Gastroesophageal sphincter (tissue), 4 donors: ENCODE results near the gene HTD2. TPM values are rescaled to one million over a fixed set of nuclear protein-coding genes. Genes with fewer than 3 reads are reported as not detected.

Source experiments
- ATAC-seq: fragments of 150-250 bp; one replicate; pipeline ENCODE4 v1.9.1; 2016; ENCODE audit warnings: mild to moderate bottlenecking, moderate library complexity
- H3K27ac ChIP-seq, 4 donors: fragments of 200-600 bp; sonication (generic) in 3 of 4; 1 replicate in 3 of 4; 2 replicates in 1 of 4; pipeline ENCODE4 v1.5.1; 2016 to 2019
- H3K27me3 ChIP-seq: fragments of 200-600 bp; sonication (generic); one replicate; pipeline ENCODE4 v1.5.1; 2019
- H3K36me3 ChIP-seq, 2 donors: fragments of 200-600 bp; sonication (generic); one replicate each; pipeline ENCODE4 v1.5.1; 2019; ENCODE audit warnings: control low read depth in 1 of 2
- H3K4me1 ChIP-seq, 3 donors: fragments of 200-600 bp; sonication (generic); 1 replicate in 2 of 3; 2 replicates in 1 of 3; pipeline ENCODE4 v1.5.1; 2016 to 2019; ENCODE audit warnings: control low read depth in 2 of 3
- H3K4me3 ChIP-seq, 2 donors: fragments of 200-600 bp; sonication (generic); one replicate each; pipeline ENCODE4 v1.5.1; 2019; ENCODE audit warnings: mild to moderate bottlenecking in 1 of 2, moderate library complexity in 1 of 2
- H3K9me3 ChIP-seq, 3 donors: fragments of 200-600 bp; sonication (generic); one replicate each; pipeline ENCODE4 v1.5.1; 2017 to 2019; ENCODE audit warnings: control low read depth in 2 of 3
- EP300 ChIP-seq: sonication (generic); formaldehyde crosslinking; IDR thresholded peaks from one replicate; pipeline ENCODE4 v1.6.1; 2017; ENCODE audit warnings: antibody characterized with exemption, mild to moderate bottlenecking
- POLR2A ChIP-seq, 2 donors: fragments of 450-650 bp; IDR thresholded peaks; one replicate each; pipeline ENCODE4 v1.6.1; 2017; ENCODE audit warnings: antibody characterized with exemption in 2 of 2, mild to moderate bottlenecking in 2 of 2, moderate library complexity in 1 of 2
- POLR2AphosphoS5 ChIP-seq: sonication (generic); formaldehyde crosslinking; IDR thresholded peaks from one replicate; pipeline ENCODE4 v1.6.1; 2017; ENCODE audit warnings: antibody characterized with exemption
- WGBS, 2 donors: methylation state at CpG; one replicate each; pipeline ENCODE4 v1.1.5; 2018; ENCODE audit warnings: low coverage in 1 of 2; 5-methylcytosine and 5-hydroxymethylcytosine counted together
- total RNA-seq, 4 donors: library from RNA; depleted of rRNA; stranded (reverse); fragments of >200 nt; gene quantifications; one replicate each; pipeline ENCODE4 v1.1.0, GENCODE V29; 2016
- TF ChIP-seq, protein P1 (sequence below), 4 experiments: fragments of 200-600 bp in 2 of 4; fragments of 450-650 bp in 2 of 4; sonication (generic) in 1 of 4; IDR thresholded peaks; one replicate each; pipeline ENCODE4 v1.5.1; 2017 to 2019; ENCODE audit warnings: antibody characterized with exemption in 4 of 4, mild to moderate bottlenecking in 2 of 4, moderate library complexity in 2 of 4

Gene HTD2
- total RNA-seq, 4 donors from 2014 or later = 3.3 to 19.8 (median 11.9) TPM

- Histone ChIP-seq H3K27ac (no peak overlapping the region), H3K9me3 (no peaks in the 10 kb centered on the region), H3K36me3 (no peaks in the 10 kb centered on the region), H3K4me3 (no peak overlapping the region), H3K4me1 (peaks cover 0 to 40% (median 8%) of the 10 kb centered on the region in 3 donors), H3K27me3 (no peaks in the 10 kb centered on the region)
- TF ChIP-seq POLR2A (IDR thresholded peaks at IDR 0.05) (no peak), POLR2AphosphoS5 (no peak), EP300 (no peak)
- TF ChIP-seq, protein P1, sequence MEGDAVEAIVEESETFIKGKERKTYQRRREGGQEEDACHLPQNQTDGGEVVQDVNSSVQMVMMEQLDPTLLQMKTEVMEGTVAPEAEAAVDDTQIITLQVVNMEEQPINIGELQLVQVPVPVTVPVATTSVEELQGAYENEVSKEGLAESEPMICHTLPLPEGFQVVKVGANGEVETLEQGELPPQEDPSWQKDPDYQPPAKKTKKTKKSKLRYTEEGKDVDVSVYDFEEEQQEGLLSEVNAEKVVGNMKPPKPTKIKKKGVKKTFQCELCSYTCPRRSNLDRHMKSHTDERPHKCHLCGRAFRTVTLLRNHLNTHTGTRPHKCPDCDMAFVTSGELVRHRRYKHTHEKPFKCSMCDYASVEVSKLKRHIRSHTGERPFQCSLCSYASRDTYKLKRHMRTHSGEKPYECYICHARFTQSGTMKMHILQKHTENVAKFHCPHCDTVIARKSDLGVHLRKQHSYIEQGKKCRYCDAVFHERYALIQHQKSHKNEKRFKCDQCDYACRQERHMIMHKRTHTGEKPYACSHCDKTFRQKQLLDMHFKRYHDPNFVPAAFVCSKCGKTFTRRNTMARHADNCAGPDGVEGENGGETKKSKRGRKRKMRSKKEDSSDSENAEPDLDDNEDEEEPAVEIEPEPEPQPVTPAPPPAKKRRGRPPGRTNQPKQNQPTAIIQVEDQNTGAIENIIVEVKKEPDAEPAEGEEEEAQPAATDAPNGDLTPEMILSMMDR (IDR thresholded peaks at IDR 0.05) = no peak
- 86 to 87% methylated on average over 1 to 2 of the region's 2 CpGs for WGBS, 2 donors
- ATAC-seq = no peak
Measured at GRCh38 chr3:58350627-58351013, 44.3 kb downstream of the HTD2 start.

GRCh38 chr3:58351920-58352319, 45.6 kb downstream of the HTD2 start:
- Histone ChIP-seq H3K4me1 (peaks cover 0 to 42% (median 12%) of the 10 kb centered on the region in 3 donors), H3K9me3 (no peaks in the 10 kb centered on the region), H3K4me3 (no peak overlapping the region), H3K27me3 (no peaks in the 10 kb centered on the region), H3K27ac (no peak overlapping the region), H3K36me3 (no peaks in the 10 kb centered on the region)
- TF ChIP-seq, protein P1 (IDR thresholded peaks at IDR 0.05) = no peak
- no peak for TF ChIP-seq POLR2AphosphoS5
- no peak for TF ChIP-seq POLR2A (IDR thresholded peaks at IDR 0.05)
- TF ChIP-seq EP300 = no peak
- WGBS, 2 donors = 79 to 81% methylated on average over 3 of the region's 3 CpGs
- no peak for ATAC-seq

DNA sequence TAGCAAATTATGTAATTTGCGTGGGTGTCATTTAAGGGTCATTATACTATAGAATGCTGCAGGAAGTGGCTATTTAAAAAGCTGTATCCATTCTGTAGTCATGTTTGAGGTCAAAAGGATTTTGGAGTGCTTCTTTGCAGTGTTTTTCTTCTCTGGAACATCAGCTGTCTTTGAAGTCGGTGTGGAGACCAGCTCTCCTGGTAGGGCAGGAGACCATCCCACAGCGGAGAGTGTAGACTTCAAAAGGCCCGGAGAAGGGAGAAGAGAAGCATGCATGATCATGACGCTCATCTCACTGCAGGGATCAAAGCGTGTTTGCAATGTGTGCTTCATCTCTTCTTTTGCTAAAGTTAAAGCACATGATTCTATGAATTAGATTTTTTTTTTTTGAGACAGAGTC, 46.3 kb downstream of the HTD2 start:
- H3K36me3 ChIP-seq = no peaks in the 10 kb centered on the region
- TF ChIP-seq, protein P1 (IDR thresholded peaks at IDR 0.05) = no peak
- TF ChIP-seq POLR2AphosphoS5 (no peak), POLR2A (IDR thresholded peaks at IDR 0.05) (no peak), EP300 (no peak)
- H3K4me3 ChIP-seq = no peak overlapping the region
- H3K27me3 ChIP-seq = no peaks in the 10 kb centered on the region
- H3K4me1 ChIP-seq = peaks cover 0 to 41% (median 12%) of the 10 kb centered on the region in 3 donors
- ATAC-seq = no peak
- H3K9me3 ChIP-seq = no peaks in the 10 kb centered on the region
- no peak overlapping the region for H3K27ac ChIP-seq
- 76 to 82% methylated on average over 5 to 6 of the region's 6 CpGs for WGBS, 2 donors

DNA sequence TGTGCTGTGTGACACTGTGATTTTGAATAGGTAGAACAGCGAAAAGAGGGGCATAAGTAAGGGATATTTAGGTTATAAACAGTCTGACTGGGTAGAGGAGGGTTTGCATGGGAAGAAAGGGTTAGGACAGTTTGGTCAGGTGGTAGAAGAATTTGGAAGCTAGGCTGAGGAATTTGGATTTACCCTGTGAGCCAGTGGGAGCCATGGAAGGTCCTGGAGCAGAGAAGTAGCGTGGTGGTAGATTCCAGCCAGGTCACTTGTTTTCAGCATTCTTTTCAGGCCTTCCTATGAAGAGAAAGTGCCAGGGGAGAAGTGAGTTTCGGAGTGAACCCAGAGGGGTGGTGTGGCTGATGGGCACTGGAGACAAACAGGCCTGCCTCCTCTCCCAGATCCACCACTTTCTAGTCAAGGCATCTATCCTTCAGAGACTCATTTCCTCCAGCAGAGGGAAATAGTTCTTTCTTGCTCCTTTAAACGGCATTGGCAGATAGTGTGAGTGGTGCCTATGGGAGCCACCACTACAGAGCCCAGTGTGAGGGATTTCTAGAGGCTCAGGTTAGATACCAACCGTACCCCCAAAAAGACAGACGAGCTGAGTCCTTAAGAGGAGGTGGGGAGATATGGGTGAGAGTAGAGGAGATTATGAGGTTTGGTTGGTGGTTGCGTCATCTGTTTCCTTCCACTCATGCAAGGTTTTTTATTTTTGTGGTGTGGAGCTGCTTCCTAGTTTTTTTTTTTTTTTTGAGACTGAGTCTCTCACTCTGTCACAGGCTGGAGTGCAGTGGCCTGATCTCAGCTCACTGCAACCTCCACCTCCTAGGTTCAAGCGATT, 47.6 kb downstream of the HTD2 start:
- no peak for ATAC-seq
- TF ChIP-seq EP300 (no peak), POLR2A (IDR thresholded peaks at IDR 0.05) (no peak), POLR2AphosphoS5 (no peak)
- TF ChIP-seq, protein P1 (IDR thresholded peaks at IDR 0.05) = no peak
- H3K27ac ChIP-seq = no peak overlapping the region
- WGBS, 2 donors = 83 to 87% methylated on average over 7 to 8 of the region's 8 CpGs
- no peaks in the 10 kb centered on the region for H3K36me3 ChIP-seq
- H3K4me1 ChIP-seq = peaks cover 0 to 47% (median 12%) of the 10 kb centered on the region in 3 donors
- H3K27me3 ChIP-seq = no peaks in the 10 kb centered on the region
- no peak overlapping the region for H3K4me3 ChIP-seq
- H3K9me3 ChIP-seq = no peaks in the 10 kb centered on the region

GRCh38 chr3:58355179-58355578, 48.9 kb downstream of the HTD2 start:
- WGBS, 2 donors = 90% methylated on average over 7 to 8 of the region's 8 CpGs
- ATAC-seq = no peak
- Histone ChIP-seq H3K4me3 (no peak overlapping the region), H3K9me3 (no peaks in the 10 kb centered on the region), H3K27ac (no peak overlapping the region), H3K4me1 (peaks cover 0 to 44% (median 11%) of the 10 kb centered on the region in 3 donors), H3K27me3 (no peaks in the 10 kb centered on the region), H3K36me3 (no peaks in the 10 kb centered on the region)
- no peak for TF ChIP-seq EP300
- TF ChIP-seq, protein P1 (IDR thresholded peaks at IDR 0.05) = no peak
- no peak for TF ChIP-seq POLR2AphosphoS5
- TF ChIP-seq POLR2A (IDR thresholded peaks at IDR 0.05) = no peak
